GM10266 (cell line): ENCODE results near the gene ZNF341.

Experiments
- DNase-seq: peaks from one replicate; pipeline ENCODE4 v3.0.0; 2012; ENCODE audit errors: extremely low spot score
- TF ChIP-seq, protein P1 (sequence below): IDR thresholded peaks from 2 replicates; pipeline ENCODE4 v1.5.1; 2012; ENCODE audit warnings: mild to moderate bottlenecking, low read depth; ENCODE audit not compliant: control insufficient read depth, insufficient read depth; ENCODE audit errors: missing control alignments

ZNF341 gene

DNA sequence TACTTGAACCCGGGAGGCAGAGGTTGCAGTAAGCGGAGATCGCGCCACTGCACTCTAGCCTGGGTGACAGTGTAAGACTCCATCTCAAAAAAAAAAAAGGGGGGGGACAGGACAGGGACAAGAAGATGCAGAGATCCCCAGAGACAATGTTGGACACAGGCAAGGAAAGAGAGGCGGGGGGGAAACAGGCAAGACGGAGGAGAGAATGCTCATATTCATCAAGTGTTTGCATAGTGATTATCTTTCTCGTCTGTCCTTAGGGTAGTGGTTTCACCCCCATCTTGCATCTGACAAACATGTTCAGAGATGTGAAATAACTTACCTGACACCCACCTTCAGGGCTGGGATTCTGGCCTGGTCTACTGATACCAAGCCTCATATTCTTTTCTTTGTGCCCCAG, 108.4 kb downstream of the ZNF341 start:
- TF ChIP-seq, protein P1, sequence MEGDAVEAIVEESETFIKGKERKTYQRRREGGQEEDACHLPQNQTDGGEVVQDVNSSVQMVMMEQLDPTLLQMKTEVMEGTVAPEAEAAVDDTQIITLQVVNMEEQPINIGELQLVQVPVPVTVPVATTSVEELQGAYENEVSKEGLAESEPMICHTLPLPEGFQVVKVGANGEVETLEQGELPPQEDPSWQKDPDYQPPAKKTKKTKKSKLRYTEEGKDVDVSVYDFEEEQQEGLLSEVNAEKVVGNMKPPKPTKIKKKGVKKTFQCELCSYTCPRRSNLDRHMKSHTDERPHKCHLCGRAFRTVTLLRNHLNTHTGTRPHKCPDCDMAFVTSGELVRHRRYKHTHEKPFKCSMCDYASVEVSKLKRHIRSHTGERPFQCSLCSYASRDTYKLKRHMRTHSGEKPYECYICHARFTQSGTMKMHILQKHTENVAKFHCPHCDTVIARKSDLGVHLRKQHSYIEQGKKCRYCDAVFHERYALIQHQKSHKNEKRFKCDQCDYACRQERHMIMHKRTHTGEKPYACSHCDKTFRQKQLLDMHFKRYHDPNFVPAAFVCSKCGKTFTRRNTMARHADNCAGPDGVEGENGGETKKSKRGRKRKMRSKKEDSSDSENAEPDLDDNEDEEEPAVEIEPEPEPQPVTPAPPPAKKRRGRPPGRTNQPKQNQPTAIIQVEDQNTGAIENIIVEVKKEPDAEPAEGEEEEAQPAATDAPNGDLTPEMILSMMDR, result no peak
- no peak for DNase-seq

DNA sequence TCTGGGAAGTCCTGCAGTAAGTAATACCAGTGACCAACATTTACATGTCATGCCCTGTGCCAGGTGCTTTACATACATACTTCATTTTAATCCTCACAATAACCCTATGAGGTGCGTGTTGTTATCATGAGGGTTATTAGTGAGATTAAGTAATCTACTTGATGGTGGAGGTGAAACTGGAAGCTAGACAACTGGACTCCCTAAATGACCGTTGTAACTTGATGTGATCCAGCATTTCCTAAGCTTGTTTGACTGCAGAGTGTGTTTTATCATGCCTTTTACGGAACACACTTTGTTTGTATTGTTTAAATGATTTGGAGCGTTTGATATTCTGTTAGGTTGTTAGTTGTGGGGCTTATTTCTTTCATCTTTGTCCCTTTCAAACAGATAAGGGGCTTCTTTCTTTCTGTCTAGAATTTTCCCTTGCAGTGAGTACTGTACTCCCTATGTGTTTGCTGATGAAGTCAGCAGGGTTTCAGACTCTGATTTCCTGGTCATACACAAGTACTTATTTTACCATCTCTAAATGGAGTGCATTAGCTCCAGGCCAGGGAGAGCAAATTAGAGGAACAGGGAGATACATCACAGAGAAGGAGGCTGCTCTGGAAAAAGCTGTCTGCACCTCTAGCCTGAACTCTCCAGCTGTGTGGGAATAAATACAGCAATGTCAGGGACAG, 109.1 kb downstream of the ZNF341 start:
- TF ChIP-seq, protein P1, result no peak
- no peak for DNase-seq

DNA sequence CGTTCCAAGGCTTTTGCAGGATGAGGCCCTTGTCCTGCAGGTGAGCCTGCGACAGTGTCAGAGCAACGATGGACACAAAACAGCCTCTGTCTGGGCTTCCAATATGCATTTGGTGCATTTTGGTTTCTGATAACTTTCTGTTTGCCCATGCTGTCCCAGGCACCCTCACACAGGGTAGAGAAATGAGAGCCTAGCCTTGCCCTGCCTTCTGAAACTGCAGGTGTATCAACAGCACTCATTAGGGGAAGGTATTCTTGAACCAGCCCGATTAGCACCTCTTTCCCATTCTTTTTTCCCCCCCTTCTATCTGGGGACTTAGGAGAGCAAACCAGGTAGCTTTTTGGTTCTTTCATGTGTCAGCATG, 109.6 kb downstream of the ZNF341 start:
- DNase-seq, result no peak
- TF ChIP-seq, protein P1, result no peak
